ENCODE results near the gene KRTAP4-1. TPM values are rescaled to one million over a fixed set of nuclear protein-coding genes. Genes with fewer than 3 reads are reported as not detected.

Gene KRTAP4-1
- total and polyA plus RNA-seq, 2 experiments from 2014 or later = not detected

DNA sequence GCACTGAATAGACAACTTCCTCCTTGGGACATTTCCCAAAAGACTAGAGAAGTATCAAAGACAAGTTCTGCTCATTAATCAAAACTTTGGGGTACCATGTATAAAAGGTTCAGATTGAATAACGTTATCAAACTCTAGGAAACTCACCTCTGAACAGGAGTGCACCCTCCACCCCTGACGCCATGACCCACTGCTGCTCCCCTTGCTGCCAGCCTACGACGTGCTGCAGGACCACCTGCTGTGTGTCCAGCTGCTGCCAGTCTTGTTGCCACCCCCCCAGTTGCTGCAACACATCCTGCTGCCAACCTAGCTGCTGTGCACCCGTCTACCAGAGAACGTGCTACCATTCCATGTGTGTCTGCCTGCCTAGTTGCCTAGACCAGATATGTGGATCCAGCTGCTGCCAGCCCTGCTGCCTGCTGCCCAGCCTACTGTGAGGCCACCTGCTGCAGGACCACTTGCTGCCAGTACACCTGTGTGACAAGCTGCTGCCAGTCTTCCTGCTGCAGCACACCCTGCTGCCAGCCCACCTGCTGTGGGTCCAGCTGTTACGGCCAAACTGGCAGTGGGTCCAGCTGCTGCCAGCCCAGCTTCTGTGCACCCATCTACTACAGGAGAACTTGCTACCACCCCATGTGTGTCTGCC is 27.9 kb upstream of the KRTAP4-1 start:
- TF ChIP-seq EZH2 (IDR thresholded peaks at IDR 0.05; ENCODE audit: borderline replicate concordance) (no peak), EZH2phosphoT487 (IDR thresholded peaks at IDR 0.05; ENCODE audit: low read depth, severe bottlenecking, unreplicated experiment) (no peak)
- TF ChIP-seq, protein P1, sequence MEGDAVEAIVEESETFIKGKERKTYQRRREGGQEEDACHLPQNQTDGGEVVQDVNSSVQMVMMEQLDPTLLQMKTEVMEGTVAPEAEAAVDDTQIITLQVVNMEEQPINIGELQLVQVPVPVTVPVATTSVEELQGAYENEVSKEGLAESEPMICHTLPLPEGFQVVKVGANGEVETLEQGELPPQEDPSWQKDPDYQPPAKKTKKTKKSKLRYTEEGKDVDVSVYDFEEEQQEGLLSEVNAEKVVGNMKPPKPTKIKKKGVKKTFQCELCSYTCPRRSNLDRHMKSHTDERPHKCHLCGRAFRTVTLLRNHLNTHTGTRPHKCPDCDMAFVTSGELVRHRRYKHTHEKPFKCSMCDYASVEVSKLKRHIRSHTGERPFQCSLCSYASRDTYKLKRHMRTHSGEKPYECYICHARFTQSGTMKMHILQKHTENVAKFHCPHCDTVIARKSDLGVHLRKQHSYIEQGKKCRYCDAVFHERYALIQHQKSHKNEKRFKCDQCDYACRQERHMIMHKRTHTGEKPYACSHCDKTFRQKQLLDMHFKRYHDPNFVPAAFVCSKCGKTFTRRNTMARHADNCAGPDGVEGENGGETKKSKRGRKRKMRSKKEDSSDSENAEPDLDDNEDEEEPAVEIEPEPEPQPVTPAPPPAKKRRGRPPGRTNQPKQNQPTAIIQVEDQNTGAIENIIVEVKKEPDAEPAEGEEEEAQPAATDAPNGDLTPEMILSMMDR (IDR thresholded peaks at IDR 0.05; ENCODE audit: poor library complexity) = no peak

DNA sequence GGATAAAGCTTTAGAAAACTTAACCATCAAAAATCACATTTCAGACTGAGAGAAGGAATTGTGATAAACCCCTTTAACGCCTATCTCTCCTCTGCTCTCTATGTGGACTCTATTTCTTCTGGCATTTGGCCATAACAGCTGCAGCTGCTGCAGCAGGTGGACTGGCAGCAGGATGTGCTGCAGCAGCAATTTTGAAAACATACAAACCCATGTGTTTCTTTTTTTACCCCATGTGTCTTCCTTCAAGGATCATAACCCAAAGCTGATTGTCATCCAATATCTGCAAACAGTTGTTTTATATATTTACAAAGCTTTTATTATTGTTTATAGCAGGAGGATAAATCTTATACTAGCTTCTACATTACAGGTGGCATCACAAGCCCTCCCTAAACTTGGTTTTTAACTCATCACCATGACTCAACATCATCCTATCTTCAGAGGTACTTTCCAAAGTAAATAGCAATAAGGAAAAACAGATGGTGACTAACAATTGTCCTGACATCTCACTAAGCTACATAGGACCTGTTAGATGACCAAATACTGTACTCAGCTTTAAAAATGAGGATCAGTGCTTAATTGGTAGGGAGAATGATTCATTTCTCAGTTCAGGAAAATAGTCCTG is 27.2 kb upstream of the KRTAP4-1 start:
- no peaks in the 10 kb centered on the region for H3K9me2 ChIP-seq (replicated peaks; ENCODE audit: insufficient read depth)
- H3K4me1 ChIP-seq (ENCODE audit: insufficient read depth) = no peaks in the 10 kb centered on the region
- H2AFZ ChIP-seq = no peak overlapping the region
- H3K4me2 ChIP-seq = no peak overlapping the region
- no peaks in the 10 kb centered on the region for H3K9me3 ChIP-seq (ENCODE audit: low read depth)
- DNase-seq (ENCODE audit: low spot score) = no peak
- WGBS (ENCODE audit: low lambda C conversion rate, missing lambda C conversion rate) = 95% methylated on average over 1 of the region's 1 CpG
- no peak overlapping the region for H3K27ac ChIP-seq
- H3K36me3 ChIP-seq (replicated peaks; ENCODE audit: insufficient read depth, low read depth) = no peaks in the 10 kb centered on the region
- H3K27me3 ChIP-seq = peaks cover 3% of the 10 kb centered on the region
- no peak overlapping the region for H3K4me3 ChIP-seq
- no peaks in the 10 kb centered on the region for H3K79me2 ChIP-seq
- no peaks in the 10 kb centered on the region for H4K20me1 ChIP-seq (ENCODE audit: insufficient read depth, poor library complexity, severe bottlenecking)
- no peak for TF ChIP-seq EZH2phosphoT487 (IDR thresholded peaks at IDR 0.05; ENCODE audit: low read depth, severe bottlenecking, unreplicated experiment)

More for the DNA sequence above, 27.9 kb upstream of the KRTAP4-1 start:
- Histone ChIP-seq H3K4me3 (no peak overlapping the region), H3K36me3 (replicated peaks; ENCODE audit: insufficient read depth, low read depth) (no peaks in the 10 kb centered on the region), H2AFZ (no peak overlapping the region), H3K4me2 (no peak overlapping the region), H3K9me3 (ENCODE audit: low read depth) (no peaks in the 10 kb centered on the region), H3K79me2 (no peaks in the 10 kb centered on the region), H3K4me1 (ENCODE audit: insufficient read depth) (no peaks in the 10 kb centered on the region), H3K27me3 (peaks cover 3% of the 10 kb centered on the region), H3K27ac (no peak overlapping the region), H3K9me2 (replicated peaks; ENCODE audit: insufficient read depth) (no peaks in the 10 kb centered on the region), H4K20me1 (ENCODE audit: insufficient read depth, poor library complexity, severe bottlenecking) (no peaks in the 10 kb centered on the region)
- 83% methylated on average over 7 of the region's 7 CpGs for WGBS (ENCODE audit: low lambda C conversion rate, missing lambda C conversion rate)
- DNase-seq (ENCODE audit: low spot score) = no peak

DNA sequence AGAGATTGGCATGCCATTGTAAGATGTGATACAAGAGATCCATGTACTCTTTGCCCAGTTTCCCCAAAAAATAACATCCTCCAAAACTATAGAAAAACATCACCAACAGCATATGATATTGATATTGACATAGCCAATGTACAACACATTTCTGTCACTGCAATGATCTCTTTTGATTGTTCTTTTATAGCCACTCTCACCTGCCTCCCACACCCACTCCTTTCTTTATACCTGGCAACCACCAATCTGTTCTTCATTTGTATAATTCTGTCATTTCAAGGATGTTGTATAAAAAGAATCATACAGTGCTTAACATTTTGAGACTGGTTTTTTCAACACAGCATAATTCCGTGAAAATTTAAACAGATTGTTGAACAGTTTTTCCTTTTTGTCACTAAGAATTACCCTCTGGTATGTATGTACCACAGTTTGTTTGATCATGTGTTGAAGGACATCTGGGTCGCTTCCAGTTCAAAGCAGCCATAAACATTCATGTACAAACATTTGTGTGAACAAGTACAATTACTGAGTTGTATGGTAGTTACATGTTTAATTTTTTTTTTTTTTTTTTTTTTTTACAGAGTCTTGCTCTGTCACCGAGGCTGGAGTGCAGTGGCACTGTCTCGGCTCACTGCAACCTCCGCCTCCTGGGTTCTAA is 14.8 kb upstream of the KRTAP4-1 start:
- no peaks in the 10 kb centered on the region for H3K36me3 ChIP-seq (replicated peaks; ENCODE audit: insufficient read depth, low read depth)
- no peaks in the 10 kb centered on the region for H3K79me2 ChIP-seq
- no peak for TF ChIP-seq EZH2 (IDR thresholded peaks at IDR 0.05; ENCODE audit: borderline replicate concordance)
- TF ChIP-seq, protein P1 (IDR thresholded peaks at IDR 0.05; ENCODE audit: poor library complexity) = no peak
- TF ChIP-seq EZH2phosphoT487 (IDR thresholded peaks at IDR 0.05; ENCODE audit: low read depth, severe bottlenecking, unreplicated experiment) = no peak
- no peaks in the 10 kb centered on the region for H3K4me1 ChIP-seq (ENCODE audit: insufficient read depth)
- WGBS (ENCODE audit: low lambda C conversion rate, missing lambda C conversion rate) = 69% methylated on average over 5 of the region's 5 CpGs
- H3K9me2 ChIP-seq (replicated peaks; ENCODE audit: insufficient read depth) = no peaks in the 10 kb centered on the region
- H3K4me3 ChIP-seq = no peak overlapping the region
- H3K27me3 ChIP-seq = no peaks in the 10 kb centered on the region
- no peak for DNase-seq (ENCODE audit: low spot score)
- H4K20me1 ChIP-seq (ENCODE audit: insufficient read depth, poor library complexity, severe bottlenecking) = no peaks in the 10 kb centered on the region
- no peak overlapping the region for H3K4me2 ChIP-seq
- no peak overlapping the region for H3K27ac ChIP-seq
- no peaks in the 10 kb centered on the region for H3K9me3 ChIP-seq (ENCODE audit: low read depth)
- H2AFZ ChIP-seq = no peak overlapping the region

DNA sequence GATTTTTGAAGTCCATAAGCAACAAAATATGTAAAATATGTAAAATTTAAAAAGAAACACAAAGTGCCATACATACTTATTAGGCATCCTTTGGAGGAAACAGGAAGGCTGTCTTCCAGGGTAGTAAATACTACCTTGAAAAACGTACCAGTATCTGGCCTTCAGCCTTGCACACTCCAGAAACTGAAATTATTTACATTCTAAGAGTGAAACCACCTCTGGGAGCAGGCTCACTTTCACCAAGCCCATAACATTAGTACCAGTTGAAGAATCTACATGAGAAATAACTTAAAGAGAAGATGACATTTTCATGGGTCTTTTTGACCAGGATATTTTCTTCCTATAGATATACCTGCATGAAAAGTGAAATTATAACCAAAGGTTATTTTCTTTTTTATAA is 11.4 kb upstream of the KRTAP4-1 start:
- DNase-seq (ENCODE audit: low spot score) = no peak
- H3K4me2 ChIP-seq = no peak overlapping the region

More for the DNA sequence above, 11.4 kb upstream of the KRTAP4-1 start:
- Histone ChIP-seq H3K4me3 (no peak overlapping the region), H3K79me2 (no peaks in the 10 kb centered on the region), H4K20me1 (ENCODE audit: insufficient read depth, poor library complexity, severe bottlenecking) (no peaks in the 10 kb centered on the region), H2AFZ (no peak overlapping the region), H3K9me3 (ENCODE audit: low read depth) (no peaks in the 10 kb centered on the region), H3K27ac (no peak overlapping the region), H3K27me3 (no peaks in the 10 kb centered on the region), H3K36me3 (replicated peaks; ENCODE audit: insufficient read depth, low read depth) (no peaks in the 10 kb centered on the region), H3K4me1 (ENCODE audit: insufficient read depth) (no peaks in the 10 kb centered on the region), H3K9me2 (replicated peaks; ENCODE audit: insufficient read depth) (no peaks in the 10 kb centered on the region)
- TF ChIP-seq, protein P1 (IDR thresholded peaks at IDR 0.05; ENCODE audit: poor library complexity) = no peak
- TF ChIP-seq EZH2phosphoT487 (IDR thresholded peaks at IDR 0.05; ENCODE audit: low read depth, severe bottlenecking, unreplicated experiment) (no peak), EZH2 (IDR thresholded peaks at IDR 0.05; ENCODE audit: borderline replicate concordance) (no peak)
- WGBS (ENCODE audit: low lambda C conversion rate, missing lambda C conversion rate) = 63% methylated on average over 1 of the region's 1 CpG
